ENCODE measurements around the gene MLIP. TPM values are rescaled to one million over a fixed set of nuclear protein-coding genes. Genes with fewer than 3 reads are reported as not detected.

MLIP gene
- 0.08 TPM for polyA plus RNA-seq (2013, experiment 1 of 2)
- polyA plus RNA-seq (2013, experiment 2 of 2) = 0.16 TPM

DNA sequence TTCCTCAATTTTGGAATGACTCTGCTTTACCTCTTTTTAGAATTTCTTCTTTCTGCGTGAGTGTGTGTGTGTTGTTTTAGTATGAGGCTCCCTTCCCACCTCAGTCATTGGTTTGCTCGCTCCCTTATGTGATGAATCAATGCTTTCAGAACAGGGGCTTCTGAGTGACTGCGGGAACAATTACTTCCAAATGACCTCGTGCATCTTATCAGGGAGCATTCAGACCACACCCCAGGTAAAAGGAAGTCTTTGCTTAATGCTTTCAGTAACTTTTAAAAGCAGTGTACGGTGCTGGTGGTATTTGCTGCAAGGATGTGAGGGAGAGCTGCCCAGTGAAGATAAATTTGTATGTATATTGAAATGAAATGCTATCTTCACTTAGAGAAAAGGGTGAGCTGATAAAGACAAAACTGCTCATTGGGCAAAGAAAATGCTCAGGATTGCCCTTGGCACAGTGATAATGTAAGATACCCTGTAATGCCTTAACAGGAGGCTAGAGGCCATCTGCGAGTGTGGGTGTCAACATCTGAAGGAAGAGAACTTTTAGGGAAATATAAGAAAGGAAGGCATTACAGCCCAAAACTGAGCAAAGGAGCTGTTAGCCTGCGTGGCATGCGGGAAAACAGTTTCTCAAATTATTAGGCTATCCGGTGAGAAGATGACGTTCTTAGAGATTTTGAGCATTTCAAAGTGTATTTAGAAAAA is at the start of gene MLIP:
MLIP (plus strand) TSS at position 103 of the 705 bp plus-strand sequence; CDS start at position 140, 37 bp downstream.
- Histone ChIP-seq H3K4ac (ENCODE audit: low read depth in 1 of 2, low read length in 2 of 2) (no peak within 1 kb of the TSS), H3K27me3 (ENCODE audit: control insufficient read depth in 1 of 2, insufficient read depth in 1 of 2, low read length in 2 of 2) (no peaks in the 10 kb centered on the region), H4K91ac (ENCODE audit: low read length) (no peak within 1 kb of the TSS), H3K27ac (ENCODE audit: low read length, poor library complexity, severe bottlenecking) (no peak within 1 kb of the TSS), H2BK15ac (ENCODE audit: low read depth, poor library complexity, severe bottlenecking) (no peak within 1 kb of the TSS), H3K4me1 (ENCODE audit: control insufficient read depth, insufficient read depth, low read depth, low read length) (no peaks in the 10 kb centered on the region), H3K4me3 (ENCODE audit: insufficient read depth in 1 of 2, low read depth in 1 of 2, low read length in 2 of 2) (no peak within 1 kb of the TSS), H2BK120ac (ENCODE audit: low read depth, low read length) (no peak within 1 kb of the TSS), H3K36me3 (ENCODE audit: control insufficient read depth in 1 of 2, insufficient read depth in 2 of 2, low read depth in 1 of 2, low read length in 2 of 2) (no peaks in the 10 kb centered on the region), H3K18ac (ENCODE audit: low read depth in 1 of 2, low read length in 2 of 2) (no peak within 1 kb of the TSS), H2AK5ac (ENCODE audit: low read length, severe bottlenecking) (no peak within 1 kb of the TSS), H3K4me2 (ENCODE audit: low read length, poor library complexity, severe bottlenecking) (no peak within 1 kb of the TSS), H3K79me1 (replicated peaks; ENCODE audit: low read length, poor library complexity, severe bottlenecking) (no peaks in the 10 kb centered on the region), H3K9me3 (ENCODE audit: control insufficient read depth, low read length) (peaks cover under 1% of the 10 kb centered on the region), H3K14ac (ENCODE audit: low read length in 2 of 2) (no peak within 1 kb of the TSS), H3K23ac (ENCODE audit: low read length in 2 of 2) (no peak within 1 kb of the TSS), H2BK5ac (ENCODE audit: low read depth, low read length, poor library complexity, severe bottlenecking) (no peak within 1 kb of the TSS), H2AFZ (ENCODE audit: low read depth, low read length) (no peak within 1 kb of the TSS), H4K8ac (ENCODE audit: low read length) (no peak within 1 kb of the TSS), H2BK12ac (ENCODE audit: low read length in 2 of 2) (no peak within 1 kb of the TSS), H3K9ac (ENCODE audit: low read length) (no peak within 1 kb of the TSS)
- 72% methylated on average over 6 of the region's 10 CpGs for WGBS
- DNase-seq = no peak

DNA sequence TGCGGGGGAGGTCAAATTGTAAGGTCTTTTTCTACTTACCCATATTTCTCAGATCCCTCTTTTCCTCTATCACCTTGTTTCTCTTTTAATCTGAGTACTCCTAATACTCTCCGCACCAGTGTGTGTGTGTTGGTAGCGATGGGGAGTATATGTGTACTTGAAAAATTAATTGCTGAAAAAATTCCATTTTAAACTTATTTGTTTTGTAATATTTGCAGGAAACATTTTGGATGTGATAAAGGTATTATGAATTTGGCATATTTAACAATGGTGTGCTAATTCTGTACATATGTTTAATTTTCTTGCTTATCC is 48.1 kb upstream of the MLIP start:
- H3K4me3 ChIP-seq (ENCODE audit: insufficient read depth in 1 of 2, low read depth in 1 of 2, low read length in 2 of 2) = peak overlapping the region in 1 of 2 experiments; percentile 66
- H2AK5ac ChIP-seq (ENCODE audit: low read length, severe bottlenecking) = no peak overlapping the region
- H3K27ac ChIP-seq (ENCODE audit: low read length, poor library complexity, severe bottlenecking) = no peak overlapping the region
- no peak for DNase-seq
- H3K9me3 ChIP-seq (ENCODE audit: control insufficient read depth, low read length) = no peaks in the 10 kb centered on the region
- H3K9ac ChIP-seq (ENCODE audit: low read length) = peak overlapping the region; percentile 87
- no peak overlapping the region for H2BK15ac ChIP-seq (ENCODE audit: low read depth, poor library complexity, severe bottlenecking)
- 100% methylated on average over 1 of the region's 3 CpGs for WGBS
- no peak overlapping the region for H3K4me2 ChIP-seq (ENCODE audit: low read length, poor library complexity, severe bottlenecking)
- no peaks in the 10 kb centered on the region for H3K79me1 ChIP-seq (replicated peaks; ENCODE audit: low read length, poor library complexity, severe bottlenecking)
- H2BK120ac ChIP-seq (ENCODE audit: low read depth, low read length) = no peak overlapping the region
- no peak overlapping the region for H2BK5ac ChIP-seq (ENCODE audit: low read depth, low read length, poor library complexity, severe bottlenecking)
- no peak overlapping the region for H3K14ac ChIP-seq (ENCODE audit: low read length in 2 of 2)
- H4K91ac ChIP-seq (ENCODE audit: low read length) = no peak overlapping the region
- no peaks in the 10 kb centered on the region for H3K36me3 ChIP-seq (ENCODE audit: control insufficient read depth in 1 of 2, insufficient read depth in 2 of 2, low read depth in 1 of 2, low read length in 2 of 2)
- no peak overlapping the region for H2BK12ac ChIP-seq (ENCODE audit: low read length in 2 of 2)
- H2AFZ ChIP-seq (ENCODE audit: low read depth, low read length) = no peak overlapping the region
- H3K18ac ChIP-seq (ENCODE audit: low read depth in 1 of 2, low read length in 2 of 2) = no peak overlapping the region
- H3K4me1 ChIP-seq (ENCODE audit: control insufficient read depth, insufficient read depth, low read depth, low read length) = no peaks in the 10 kb centered on the region
- H4K8ac ChIP-seq (ENCODE audit: low read length) = no peak overlapping the region
- H3K4ac ChIP-seq (ENCODE audit: low read depth in 1 of 2, low read length in 2 of 2) = no peak overlapping the region
- no peak overlapping the region for H3K23ac ChIP-seq (ENCODE audit: low read length in 2 of 2)
- no peaks in the 10 kb centered on the region for H3K27me3 ChIP-seq (ENCODE audit: control insufficient read depth in 1 of 2, insufficient read depth in 1 of 2, low read length in 2 of 2)

GRCh38 chr6:54068694-54069093 is 42.5 kb upstream of the MLIP start:
- Histone ChIP-seq H3K23ac (ENCODE audit: low read length in 2 of 2) (no peak overlapping the region), H2BK120ac (ENCODE audit: low read depth, low read length) (no peak overlapping the region), H2BK12ac (ENCODE audit: low read length in 2 of 2) (no peak overlapping the region), H2AK5ac (ENCODE audit: low read length, severe bottlenecking) (no peak overlapping the region), H3K4me2 (ENCODE audit: low read length, poor library complexity, severe bottlenecking) (no peak overlapping the region), H3K4me1 (ENCODE audit: control insufficient read depth, insufficient read depth, low read depth, low read length) (peaks cover 2% of the 10 kb centered on the region), H3K18ac (ENCODE audit: low read depth in 1 of 2, low read length in 2 of 2) (no peak overlapping the region), H3K9ac (ENCODE audit: low read length) (no peak overlapping the region), H3K79me1 (replicated peaks; ENCODE audit: low read length, poor library complexity, severe bottlenecking) (no peaks in the 10 kb centered on the region), H3K27ac (ENCODE audit: low read length, poor library complexity, severe bottlenecking) (no peak overlapping the region), H4K91ac (ENCODE audit: low read length) (no peak overlapping the region), H4K8ac (ENCODE audit: low read length) (no peak overlapping the region), H2AFZ (ENCODE audit: low read depth, low read length) (no peak overlapping the region), H3K36me3 (ENCODE audit: control insufficient read depth in 1 of 2, insufficient read depth in 2 of 2, low read depth in 1 of 2, low read length in 2 of 2) (no peaks in the 10 kb centered on the region), H2BK5ac (ENCODE audit: low read depth, low read length, poor library complexity, severe bottlenecking) (no peak overlapping the region), H3K14ac (ENCODE audit: low read length in 2 of 2) (no peak overlapping the region), H3K4ac (ENCODE audit: low read depth in 1 of 2, low read length in 2 of 2) (no peak overlapping the region), H3K9me3 (ENCODE audit: control insufficient read depth, low read length) (no peaks in the 10 kb centered on the region), H2BK15ac (ENCODE audit: low read depth, poor library complexity, severe bottlenecking) (no peak overlapping the region), H3K27me3 (ENCODE audit: control insufficient read depth in 1 of 2, insufficient read depth in 1 of 2, low read length in 2 of 2) (no peaks in the 10 kb centered on the region), H3K4me3 (ENCODE audit: insufficient read depth in 1 of 2, low read depth in 1 of 2, low read length in 2 of 2) (no peak overlapping the region)
- WGBS = no CpG with 5 or more reads among the region's 2 CpGs
- no peak for DNase-seq

GRCh38 chr6:54070025-54070424 is 41.2 kb upstream of the MLIP start:
- H2AFZ ChIP-seq (ENCODE audit: low read depth, low read length) = no peak overlapping the region
- WGBS = 100% methylated on average over 2 of the region's 3 CpGs

More at GRCh38 chr6:54070025-54070424, 41.2 kb upstream of the MLIP start:
- H2AK5ac ChIP-seq (ENCODE audit: low read length, severe bottlenecking) = no peak overlapping the region
- H3K23ac ChIP-seq (ENCODE audit: low read length in 2 of 2) = no peak overlapping the region
- peak overlapping the region in 1 of 2 experiments; percentile 59 for H3K4me3 ChIP-seq (ENCODE audit: insufficient read depth in 1 of 2, low read depth in 1 of 2, low read length in 2 of 2)
- peak overlapping the region; percentile 88 for H3K9ac ChIP-seq (ENCODE audit: low read length)
- peaks cover 2% of the 10 kb centered on the region for H3K4me1 ChIP-seq (ENCODE audit: control insufficient read depth, insufficient read depth, low read depth, low read length)
- H2BK120ac ChIP-seq (ENCODE audit: low read depth, low read length) = no peak overlapping the region
- no peaks in the 10 kb centered on the region for H3K9me3 ChIP-seq (ENCODE audit: control insufficient read depth, low read length)
- H3K27ac ChIP-seq (ENCODE audit: low read length, poor library complexity, severe bottlenecking) = no peak overlapping the region
- H3K36me3 ChIP-seq (ENCODE audit: control insufficient read depth in 1 of 2, insufficient read depth in 2 of 2, low read depth in 1 of 2, low read length in 2 of 2) = no peaks in the 10 kb centered on the region
- H2BK12ac ChIP-seq (ENCODE audit: low read length in 2 of 2) = no peak overlapping the region
- no peak overlapping the region for H4K8ac ChIP-seq (ENCODE audit: low read length)
- no peaks in the 10 kb centered on the region for H3K79me1 ChIP-seq (replicated peaks; ENCODE audit: low read length, poor library complexity, severe bottlenecking)
- H3K27me3 ChIP-seq (ENCODE audit: control insufficient read depth in 1 of 2, insufficient read depth in 1 of 2, low read length in 2 of 2) = no peaks in the 10 kb centered on the region
- no peak overlapping the region for H3K14ac ChIP-seq (ENCODE audit: low read length in 2 of 2)
- H2BK5ac ChIP-seq (ENCODE audit: low read depth, low read length, poor library complexity, severe bottlenecking) = no peak overlapping the region
- H3K18ac ChIP-seq (ENCODE audit: low read depth in 1 of 2, low read length in 2 of 2) = no peak overlapping the region
- no peak overlapping the region for H4K91ac ChIP-seq (ENCODE audit: low read length)
- H3K4ac ChIP-seq (ENCODE audit: low read depth in 1 of 2, low read length in 2 of 2) = no peak overlapping the region
- H3K4me2 ChIP-seq (ENCODE audit: low read length, poor library complexity, severe bottlenecking) = no peak overlapping the region
- H2BK15ac ChIP-seq (ENCODE audit: low read depth, poor library complexity, severe bottlenecking) = no peak overlapping the region
- DNase-seq = no peak
